Measurements from ENCODE around the gene C1orf174. TPM values are rescaled to one million over a fixed set of nuclear protein-coding genes. Genes with fewer than 3 reads are reported as not detected.

C1orf174 gene
- total and polyA plus RNA-seq, 2 of the 13 experiments (the other 11 are each of a cell fraction or from before 2014, with no cell fraction given): 21.6 to 31.4 TPM

DNA sequence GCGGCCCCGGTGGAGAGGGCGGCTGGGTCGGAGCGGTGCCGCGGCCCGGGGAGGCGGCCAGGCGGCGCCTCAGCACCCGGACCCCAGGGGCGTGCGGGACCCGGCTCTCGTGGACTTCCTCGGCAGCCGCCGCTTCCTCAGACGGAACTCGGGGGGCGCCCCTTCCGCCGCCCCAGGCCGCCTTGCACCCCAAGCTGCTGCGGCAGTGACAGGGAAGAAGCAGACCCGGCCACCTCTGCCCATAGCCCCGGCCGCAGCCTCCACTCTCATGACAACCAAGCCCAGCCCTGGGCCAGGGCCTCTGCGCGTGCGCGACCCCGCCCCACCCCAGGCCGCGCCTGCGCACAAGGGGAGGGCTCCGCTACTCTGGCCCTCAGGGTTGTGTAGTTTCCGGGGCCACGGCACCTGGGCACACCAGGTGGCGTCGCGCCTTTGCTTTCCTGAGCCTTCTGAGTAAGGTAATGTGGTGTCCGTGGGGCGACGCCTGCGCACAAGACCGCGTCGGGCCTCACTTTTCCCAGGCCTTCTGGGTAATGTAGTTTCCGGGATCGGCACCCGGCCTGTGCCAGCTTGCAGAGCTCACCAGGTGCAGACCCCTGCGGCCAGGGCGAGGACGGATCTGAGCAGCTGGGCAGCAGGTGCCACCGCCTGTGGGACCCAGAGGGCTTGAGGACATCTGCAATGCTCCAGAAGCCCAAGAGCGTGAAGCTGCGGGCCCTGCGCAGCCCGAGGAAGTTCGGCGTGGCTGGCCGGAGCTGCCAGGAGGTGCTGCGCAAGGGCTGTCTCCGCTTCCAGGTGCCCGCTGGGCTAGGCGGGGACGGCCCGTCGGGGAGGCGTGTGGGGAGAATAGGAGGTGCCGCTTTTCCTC, 42.9 kb downstream of the C1orf174 start, which contains the start of the genes CEP104 and DFFB (continued):
- TF ChIP-seq EZH2 (conservative IDR thresholded peaks at IDR 0.05; ENCODE audit: low read depth, low read length): no peak
- TF ChIP-seq TOE1 (CRISPR knock-in tag; IDR thresholded peaks at IDR 0.05): 0 out of 2 replicates have a peak, but pooled peaks have one; percentile 56
- no peak for TF ChIP-seq ZBTB42 (CRISPR knock-in tag; IDR thresholded peaks at IDR 0.05)
- no peak for TF ChIP-seq SMARCE1 (IDR thresholded peaks at IDR 0.05; ENCODE audit: borderline replicate concordance)
- peak; percentile 60; the same call in 1 of the 2 replicates for TF ChIP-seq ZNF317 (CRISPR knock-in tag; IDR thresholded peaks at IDR 0.05)
- TF ChIP-seq ZNF20 (CRISPR knock-in tag; IDR thresholded peaks at IDR 0.05): no peak
- TF ChIP-seq, protein P1, sequence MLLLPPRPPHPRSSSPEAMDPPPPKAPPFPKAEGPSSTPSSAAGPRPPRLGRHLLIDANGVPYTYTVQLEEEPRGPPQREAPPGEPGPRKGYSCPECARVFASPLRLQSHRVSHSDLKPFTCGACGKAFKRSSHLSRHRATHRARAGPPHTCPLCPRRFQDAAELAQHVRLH (CRISPR knock-in tag; IDR thresholded peaks at IDR 0.05; ENCODE audit: borderline replicate concordance, low read depth): peak; percentile 94
- peak; percentile 41; the same call in 1 of the 2 replicates for TF ChIP-seq TARDBP (CRISPR knock-in tag; IDR thresholded peaks at IDR 0.05)
- peak; percentile 82 for TF ChIP-seq ZNF605 (CRISPR knock-in tag; IDR thresholded peaks at IDR 0.05)
- TF ChIP-seq ZNF446 (CRISPR knock-in tag; IDR thresholded peaks at IDR 0.05): no peak; the same call in 1 of the 2 replicates
- peak; percentile 86 for TF ChIP-seq NR2C2 (CRISPR knock-in tag; IDR thresholded peaks at IDR 0.05; ENCODE audit: borderline replicate concordance)
- TF ChIP-seq, protein P2, sequence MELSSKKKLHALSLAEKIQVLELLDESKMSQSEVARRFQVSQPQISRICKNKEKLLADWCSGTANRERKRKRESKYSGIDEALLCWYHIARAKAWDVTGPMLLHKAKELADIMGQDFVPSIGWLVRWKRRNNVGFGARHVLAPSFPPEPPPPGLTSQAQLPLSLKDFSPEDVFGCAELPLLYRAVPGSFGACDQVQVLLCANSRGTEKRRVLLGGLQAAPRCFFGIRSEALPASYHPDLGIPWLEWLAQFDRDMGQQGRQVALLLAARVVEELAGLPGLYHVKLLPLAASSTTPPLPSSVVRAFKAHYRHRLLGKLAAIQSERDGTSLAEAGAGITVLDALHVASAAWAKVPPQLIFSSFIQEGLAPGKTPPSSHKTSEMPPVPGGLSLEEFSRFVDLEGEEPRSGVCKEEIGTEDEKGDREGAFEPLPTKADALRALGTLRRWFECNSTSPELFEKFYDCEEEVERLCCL (CRISPR knock-in tag; IDR thresholded peaks at IDR 0.05; ENCODE audit: borderline replicate concordance): no peak
- TF ChIP-seq PHF20 (CRISPR knock-in tag; IDR thresholded peaks at IDR 0.05): peak; percentile 80
- TF ChIP-seq, protein P3, sequence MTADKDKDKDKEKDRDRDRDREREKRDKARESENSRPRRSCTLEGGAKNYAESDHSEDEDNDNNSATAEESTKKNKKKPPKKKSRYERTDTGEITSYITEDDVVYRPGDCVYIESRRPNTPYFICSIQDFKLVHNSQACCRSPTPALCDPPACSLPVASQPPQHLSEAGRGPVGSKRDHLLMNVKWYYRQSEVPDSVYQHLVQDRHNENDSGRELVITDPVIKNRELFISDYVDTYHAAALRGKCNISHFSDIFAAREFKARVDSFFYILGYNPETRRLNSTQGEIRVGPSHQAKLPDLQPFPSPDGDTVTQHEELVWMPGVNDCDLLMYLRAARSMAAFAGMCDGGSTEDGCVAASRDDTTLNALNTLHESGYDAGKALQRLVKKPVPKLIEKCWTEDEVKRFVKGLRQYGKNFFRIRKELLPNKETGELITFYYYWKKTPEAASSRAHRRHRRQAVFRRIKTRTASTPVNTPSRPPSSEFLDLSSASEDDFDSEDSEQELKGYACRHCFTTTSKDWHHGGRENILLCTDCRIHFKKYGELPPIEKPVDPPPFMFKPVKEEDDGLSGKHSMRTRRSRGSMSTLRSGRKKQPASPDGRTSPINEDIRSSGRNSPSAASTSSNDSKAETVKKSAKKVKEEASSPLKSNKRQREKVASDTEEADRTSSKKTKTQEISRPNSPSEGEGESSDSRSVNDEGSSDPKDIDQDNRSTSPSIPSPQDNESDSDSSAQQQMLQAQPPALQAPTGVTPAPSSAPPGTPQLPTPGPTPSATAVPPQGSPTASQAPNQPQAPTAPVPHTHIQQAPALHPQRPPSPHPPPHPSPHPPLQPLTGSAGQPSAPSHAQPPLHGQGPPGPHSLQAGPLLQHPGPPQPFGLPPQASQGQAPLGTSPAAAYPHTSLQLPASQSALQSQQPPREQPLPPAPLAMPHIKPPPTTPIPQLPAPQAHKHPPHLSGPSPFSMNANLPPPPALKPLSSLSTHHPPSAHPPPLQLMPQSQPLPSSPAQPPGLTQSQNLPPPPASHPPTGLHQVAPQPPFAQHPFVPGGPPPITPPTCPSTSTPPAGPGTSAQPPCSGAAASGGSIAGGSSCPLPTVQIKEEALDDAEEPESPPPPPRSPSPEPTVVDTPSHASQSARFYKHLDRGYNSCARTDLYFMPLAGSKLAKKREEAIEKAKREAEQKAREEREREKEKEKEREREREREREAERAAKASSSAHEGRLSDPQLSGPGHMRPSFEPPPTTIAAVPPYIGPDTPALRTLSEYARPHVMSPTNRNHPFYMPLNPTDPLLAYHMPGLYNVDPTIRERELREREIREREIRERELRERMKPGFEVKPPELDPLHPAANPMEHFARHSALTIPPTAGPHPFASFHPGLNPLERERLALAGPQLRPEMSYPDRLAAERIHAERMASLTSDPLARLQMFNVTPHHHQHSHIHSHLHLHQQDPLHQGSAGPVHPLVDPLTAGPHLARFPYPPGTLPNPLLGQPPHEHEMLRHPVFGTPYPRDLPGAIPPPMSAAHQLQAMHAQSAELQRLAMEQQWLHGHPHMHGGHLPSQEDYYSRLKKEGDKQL (CRISPR knock-in tag; IDR thresholded peaks at IDR 0.05; ENCODE audit: low read depth): no peak
- no peak; the same call in 1 of the 2 replicates for TF ChIP-seq HOXD1 (CRISPR knock-in tag; IDR thresholded peaks at IDR 0.05)
- TF ChIP-seq, protein P4, sequence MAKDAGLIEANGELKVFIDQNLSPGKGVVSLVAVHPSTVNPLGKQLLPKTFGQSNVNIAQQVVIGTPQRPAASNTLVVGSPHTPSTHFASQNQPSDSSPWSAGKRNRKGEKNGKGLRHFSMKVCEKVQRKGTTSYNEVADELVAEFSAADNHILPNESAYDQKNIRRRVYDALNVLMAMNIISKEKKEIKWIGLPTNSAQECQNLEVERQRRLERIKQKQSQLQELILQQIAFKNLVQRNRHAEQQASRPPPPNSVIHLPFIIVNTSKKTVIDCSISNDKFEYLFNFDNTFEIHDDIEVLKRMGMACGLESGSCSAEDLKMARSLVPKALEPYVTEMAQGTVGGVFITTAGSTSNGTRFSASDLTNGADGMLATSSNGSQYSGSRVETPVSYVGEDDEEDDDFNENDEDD (CRISPR knock-in tag; IDR thresholded peaks at IDR 0.05; ENCODE audit: borderline replicate concordance): peak; percentile 89; the same call in 1 of the 2 replicates
- no peak for TF ChIP-seq ZFP62 (CRISPR knock-in tag; IDR thresholded peaks at IDR 0.05)
- TF ChIP-seq, protein P5, sequence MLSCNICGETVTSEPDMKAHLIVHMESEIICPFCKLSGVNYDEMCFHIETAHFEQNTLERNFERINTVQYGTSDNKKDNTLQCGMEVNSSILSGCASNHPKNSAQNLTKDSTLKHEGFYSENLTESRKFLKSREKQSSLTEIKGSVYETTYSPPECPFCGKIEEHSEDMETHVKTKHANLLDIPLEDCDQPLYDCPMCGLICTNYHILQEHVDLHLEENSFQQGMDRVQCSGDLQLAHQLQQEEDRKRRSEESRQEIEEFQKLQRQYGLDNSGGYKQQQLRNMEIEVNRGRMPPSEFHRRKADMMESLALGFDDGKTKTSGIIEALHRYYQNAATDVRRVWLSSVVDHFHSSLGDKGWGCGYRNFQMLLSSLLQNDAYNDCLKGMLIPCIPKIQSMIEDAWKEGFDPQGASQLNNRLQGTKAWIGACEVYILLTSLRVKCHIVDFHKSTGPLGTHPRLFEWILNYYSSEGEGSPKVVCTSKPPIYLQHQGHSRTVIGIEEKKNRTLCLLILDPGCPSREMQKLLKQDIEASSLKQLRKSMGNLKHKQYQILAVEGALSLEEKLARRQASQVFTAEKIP (CRISPR knock-in tag; IDR thresholded peaks at IDR 0.05; ENCODE audit: borderline replicate concordance): no peak
- peak; percentile 47; the same call in 1 of the 2 replicates for TF ChIP-seq ZBTB20 (CRISPR knock-in tag; IDR thresholded peaks at IDR 0.05; ENCODE audit: borderline replicate concordance, low read depth)
